Peyer's patch (tissue), 4 donors: ENCODE results near the gene UNC5A. TPM values are rescaled to one million over a fixed set of nuclear protein-coding genes. Genes with fewer than 3 reads are reported as not detected.
A peak's percentile ranks its signal among the peaks of the same experiment; 100 is the strongest.

Experiments
- DNase-seq, 3 donors: peaks; one replicate each; pipeline ENCODE4 v3.0.0-alpha.2; 2017 to 2019
- H3K27ac ChIP-seq, 4 donors: fragments of 200-600 bp; sonication (generic); one replicate each; pipeline ENCODE4 v1.5.1; 2016 to 2019
- H3K27me3 ChIP-seq, 2 donors: fragments of 200-600 bp; sonication (generic); one replicate each; pipeline ENCODE4 v1.5.1; 2019
- H3K36me3 ChIP-seq, 3 donors: fragments of 200-600 bp; sonication (generic); one replicate each; pipeline ENCODE4 v1.5.1; 2016 to 2019
- H3K4me1 ChIP-seq, 4 donors: fragments of 200-600 bp; sonication (generic); one replicate each; pipeline ENCODE4 v1.5.1; 2016 to 2019
- H3K4me3 ChIP-seq, 4 donors: fragments of 200-600 bp; sonication (generic); 1 replicate in 3 of 4; 2 replicates in 1 of 4; pipeline ENCODE4 v1.5.1; 2016 to 2019; ENCODE audit warnings: mild to moderate bottlenecking in 1 of 4
- H3K9me3 ChIP-seq, 4 donors: fragments of 200-600 bp; sonication (generic); one replicate each; pipeline ENCODE4 v1.5.1; 2016 to 2019; ENCODE audit warnings: mild to moderate bottlenecking in 1 of 4
- POLR2A ChIP-seq, 2 donors: fragments of 450-650 bp; IDR thresholded peaks; one replicate each; pipeline ENCODE4 v1.5.1; 2017; ENCODE audit warnings: antibody characterized with exemption in 2 of 2, mild to moderate bottlenecking in 2 of 2, moderate library complexity in 2 of 2
- total RNA-seq, 4 donors: library from RNA; depleted of rRNA; stranded (reverse); fragments of >200 nt; gene quantifications; one replicate each; pipeline ENCODE4 v1.1.0, GENCODE V29; 2016
- TF ChIP-seq, protein P1 (sequence below), 6 experiments: fragments of 450-650 bp in 4 of 6; fragments of 200-600 bp in 2 of 6; sonication (generic) in 1 of 6; IDR thresholded peaks; one replicate each; pipeline ENCODE4 v1.5.1; 2017 to 2019; ENCODE audit warnings: antibody characterized with exemption in 6 of 6, mild to moderate bottlenecking in 3 of 6, moderate library complexity in 1 of 6

The UNC5A gene
- total RNA-seq, 4 donors from 2014 or later, result 0.18 TPM; not detected in 3

DNA sequence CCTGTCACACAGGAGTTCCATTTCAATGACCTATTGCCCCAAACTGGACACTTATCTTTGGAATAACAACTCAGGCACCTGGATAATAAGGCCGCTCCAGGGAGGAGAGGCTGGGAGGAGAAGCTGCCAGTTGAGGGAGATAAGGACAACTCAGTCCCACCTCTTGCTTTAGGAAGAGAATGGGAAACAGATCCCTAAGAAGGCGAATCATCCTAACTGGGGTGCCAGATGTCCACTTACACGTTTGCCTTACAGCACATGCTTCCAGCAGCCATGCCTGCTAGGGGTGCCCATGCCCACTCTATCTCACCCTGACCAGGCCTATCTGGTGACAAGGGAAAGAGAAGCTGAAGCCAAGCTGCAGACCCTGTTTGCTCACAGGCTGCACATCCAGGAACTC, 82.3 kb downstream of the UNC5A start:
- Histone ChIP-seq H3K9me3 (no peaks in the 10 kb centered on the region), H3K4me1 (no peaks in the 10 kb centered on the region), H3K36me3 (no peaks in the 10 kb centered on the region), H3K27ac (no peak overlapping the region), H3K4me3 (no peak overlapping the region), H3K27me3 (no peaks in the 10 kb centered on the region)
- peak in 1 of 3 donors; percentile 15 for DNase-seq
- TF ChIP-seq, protein P1, sequence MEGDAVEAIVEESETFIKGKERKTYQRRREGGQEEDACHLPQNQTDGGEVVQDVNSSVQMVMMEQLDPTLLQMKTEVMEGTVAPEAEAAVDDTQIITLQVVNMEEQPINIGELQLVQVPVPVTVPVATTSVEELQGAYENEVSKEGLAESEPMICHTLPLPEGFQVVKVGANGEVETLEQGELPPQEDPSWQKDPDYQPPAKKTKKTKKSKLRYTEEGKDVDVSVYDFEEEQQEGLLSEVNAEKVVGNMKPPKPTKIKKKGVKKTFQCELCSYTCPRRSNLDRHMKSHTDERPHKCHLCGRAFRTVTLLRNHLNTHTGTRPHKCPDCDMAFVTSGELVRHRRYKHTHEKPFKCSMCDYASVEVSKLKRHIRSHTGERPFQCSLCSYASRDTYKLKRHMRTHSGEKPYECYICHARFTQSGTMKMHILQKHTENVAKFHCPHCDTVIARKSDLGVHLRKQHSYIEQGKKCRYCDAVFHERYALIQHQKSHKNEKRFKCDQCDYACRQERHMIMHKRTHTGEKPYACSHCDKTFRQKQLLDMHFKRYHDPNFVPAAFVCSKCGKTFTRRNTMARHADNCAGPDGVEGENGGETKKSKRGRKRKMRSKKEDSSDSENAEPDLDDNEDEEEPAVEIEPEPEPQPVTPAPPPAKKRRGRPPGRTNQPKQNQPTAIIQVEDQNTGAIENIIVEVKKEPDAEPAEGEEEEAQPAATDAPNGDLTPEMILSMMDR (IDR thresholded peaks at IDR 0.05), result no peak
- TF ChIP-seq POLR2A (IDR thresholded peaks at IDR 0.05), result no peak

DNA sequence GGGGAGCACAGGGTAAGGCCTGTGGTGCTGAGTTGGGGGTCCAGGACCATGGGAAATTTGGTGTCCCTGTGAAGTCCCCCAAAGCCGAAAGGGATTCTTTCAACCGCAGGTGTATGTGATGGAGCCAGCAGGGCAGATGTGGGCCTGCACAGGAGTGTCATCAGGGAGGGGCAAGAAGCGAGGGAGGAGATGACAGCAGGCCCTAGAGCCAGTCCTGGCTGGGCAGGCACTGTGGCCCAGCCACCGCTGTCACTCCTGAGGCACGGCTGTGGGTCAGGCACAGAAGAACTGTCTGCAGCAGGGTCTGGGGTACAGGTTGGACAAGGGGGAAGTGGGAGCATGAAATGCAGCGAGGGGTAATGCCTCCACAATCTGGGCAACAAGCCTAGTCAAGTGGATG, 83.9 kb downstream of the UNC5A start:
- Histone ChIP-seq H3K9me3 (no peaks in the 10 kb centered on the region), H3K27me3 (no peaks in the 10 kb centered on the region), H3K4me3 (no peak overlapping the region), H3K4me1 (no peaks in the 10 kb centered on the region), H3K27ac (no peak overlapping the region), H3K36me3 (no peaks in the 10 kb centered on the region)
- TF ChIP-seq POLR2A (IDR thresholded peaks at IDR 0.05), result no peak
- TF ChIP-seq, protein P1 (IDR thresholded peaks at IDR 0.05), result no peak
- DNase-seq, result no peak

DNA sequence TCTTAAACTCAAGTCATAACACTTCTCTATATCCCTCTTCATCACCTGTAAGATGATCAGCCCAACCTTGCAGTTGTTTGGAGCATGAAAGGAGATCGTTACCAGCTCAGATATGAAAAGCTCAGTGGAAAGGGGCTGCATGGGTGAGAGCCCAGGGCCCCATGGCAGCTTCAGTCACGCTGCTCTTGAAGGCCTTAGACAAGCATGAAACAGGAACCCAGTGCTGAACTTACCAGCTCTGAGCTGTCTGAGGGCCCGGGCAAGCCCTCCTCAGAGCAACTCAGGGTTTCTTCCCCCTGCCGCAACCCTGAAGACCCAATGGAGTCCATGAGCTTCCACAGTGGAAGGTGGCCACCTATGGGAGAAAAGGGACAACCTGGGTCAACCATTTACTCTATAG, 85.5 kb downstream of the UNC5A start:
- Histone ChIP-seq H3K9me3 (no peaks in the 10 kb centered on the region), H3K27me3 (no peaks in the 10 kb centered on the region), H3K4me1 (no peaks in the 10 kb centered on the region), H3K36me3 (no peaks in the 10 kb centered on the region), H3K4me3 (no peak overlapping the region), H3K27ac (no peak overlapping the region)
- DNase-seq, result no peak
- TF ChIP-seq POLR2A (IDR thresholded peaks at IDR 0.05), result no peak
- TF ChIP-seq, protein P1 (IDR thresholded peaks at IDR 0.05), result no peak

DNA sequence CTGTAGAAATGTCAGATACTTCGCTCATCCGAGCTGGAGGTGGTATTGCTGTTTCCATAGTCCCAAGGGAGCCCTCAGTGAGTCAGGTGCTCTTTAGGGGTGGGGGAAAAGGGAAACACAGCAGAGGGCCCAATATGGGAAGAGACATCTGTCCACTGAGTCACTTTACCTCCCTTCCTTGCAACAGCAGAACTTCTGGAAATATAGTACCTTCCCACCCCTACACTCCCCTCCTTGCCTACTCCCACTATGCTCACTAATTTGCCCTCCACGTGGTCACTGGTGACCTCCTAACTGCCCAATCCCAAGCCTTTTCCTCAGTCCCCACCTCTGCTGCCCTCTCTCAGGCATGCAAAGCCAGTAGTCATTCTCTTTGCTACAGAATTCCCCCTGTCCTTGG, 86.9 kb downstream of the UNC5A start:
- no peaks in the 10 kb centered on the region for H3K9me3 ChIP-seq
- DNase-seq, result no peak
- no peak for TF ChIP-seq POLR2A (IDR thresholded peaks at IDR 0.05)
- TF ChIP-seq, protein P1 (IDR thresholded peaks at IDR 0.05), result no peak
- no peak overlapping the region for H3K4me3 ChIP-seq
- H3K27ac ChIP-seq, result no peak overlapping the region
- H3K36me3 ChIP-seq, result no peaks in the 10 kb centered on the region
- no peaks in the 10 kb centered on the region for H3K4me1 ChIP-seq
- H3K27me3 ChIP-seq, result no peaks in the 10 kb centered on the region

DNA sequence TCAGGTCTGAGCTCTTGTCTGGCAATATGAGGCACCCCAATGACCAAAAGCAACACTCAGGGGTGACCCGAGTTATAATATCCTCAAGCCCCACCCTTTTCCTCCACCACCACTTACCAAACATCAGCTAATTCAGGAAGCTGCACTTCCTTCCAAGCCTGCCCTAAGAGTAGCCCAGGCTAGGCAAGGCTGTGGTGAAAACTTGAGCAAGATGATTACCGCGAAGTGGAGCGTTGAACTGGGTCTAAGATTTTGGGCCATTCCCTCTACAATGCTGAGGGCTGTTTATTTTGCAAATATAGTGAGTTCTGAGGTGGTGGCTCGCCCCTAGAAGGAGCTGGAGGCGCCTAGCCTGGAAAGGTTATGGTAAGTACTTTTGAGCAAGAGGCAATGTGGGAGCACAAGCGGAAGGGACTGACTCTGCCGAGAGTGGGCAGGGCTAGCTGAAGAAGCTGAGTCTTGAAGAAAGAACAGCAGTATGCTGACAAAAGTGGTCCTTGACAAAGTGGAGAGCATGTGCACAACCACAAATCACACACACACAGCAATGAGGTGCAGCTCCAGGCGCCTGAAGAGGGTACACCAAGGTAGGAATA, 89.0 kb downstream of the UNC5A start, which contains the start of gene HK3:
TSS of gene HK3 (minus strand) at position 51 of the 596 bp plus-strand sequence. CDS start 3,187 bp downstream, outside the sequence.
- Histone ChIP-seq H3K27me3 (no peaks in the 10 kb centered on the region), H3K27ac (no peak within 1 kb of the TSS), H3K36me3 (peaks cover 0 to 12% (median 0%) of the 10 kb centered on the region in 3 donors), H3K9me3 (no peaks in the 10 kb centered on the region), H3K4me1 (no peaks in the 10 kb centered on the region), H3K4me3 (no peak within 1 kb of the TSS)
- DNase-seq, result no peak
- TF ChIP-seq, protein P1 (IDR thresholded peaks at IDR 0.05), result no peak
- no peak for TF ChIP-seq POLR2A (IDR thresholded peaks at IDR 0.05)
